K562 (cell line): ENCODE data around the gene CNTFR. TPM values are rescaled to one million over a fixed set of nuclear protein-coding genes. Genes with fewer than 3 reads are reported as not detected.

Experiments used
- ATAC-seq: fragments of 200-7000 bp; cut with Tn5 transposase; 3 replicates; pipeline ENCODE4 v1.9.1; 2020; ENCODE audit warnings: moderate library complexity
- BruUV-seq: library from RNA; stranded (reverse); fragments of 400-500 nt; replicated peaks from 2 replicates; lab custom pipeline; 2021; lab: Mats Ljungman, UMichigan
- CTCF ChIA-PET: fragments of 300-600 bp; formaldehyde crosslinking; extraction: SDS; loops from one replicate; lab custom pipeline; 2021; ENCODE audit warnings: low intra/inter-chr PET ratio; lab: Yijun Ruan, JAX
- POLR2A ChIA-PET: fragments of 300-600, 350-650 bp; sonication (Branson Sonifier 250); formaldehyde crosslinking; extraction: SDS; loops from one replicate; lab custom pipeline; 2021; ENCODE audit warnings: antibody characterized with exemption, inconsistent platforms; lab: Yijun Ruan, JAX
- DNase-seq, 4 experiments: peaks; one replicate each; pipeline versions ENCODE4 v3.0.0 to v3.0.0-alpha.2; 2011 to 2018; ENCODE audit warnings: low spot score in 3 of 4, mixed read lengths in 3 of 4; ENCODE audit errors: extremely low read depth in 1 of 4
- FAIRE-seq: peaks from 2 replicates; lab custom pipeline; 2011; peaks lifted over from hg19 to GRCh38; lab: Jason Lieb, UNC
- H2AFZ ChIP-seq: 2 replicates; pipeline ENCODE4 v1.6.0; 2011; ENCODE audit warnings: low read depth, low read length, control low read depth, inconsistent platforms
- H3K27ac ChIP-seq: fragments of 200-600 bp; 3 replicates; pipeline ENCODE4 v1.8.0; 2011; ENCODE audit warnings: low read depth, mild to moderate bottlenecking, control low read depth, inconsistent platforms, low read length, moderate library complexity, mixed read lengths; ENCODE audit errors: extremely low read depth
- H3K27me3 ChIP-seq, 2 experiments: fragments of 300-600 bp in 1 of 2; 2 replicates in 1 of 2; 3 replicates in 1 of 2; pipeline versions ENCODE4 v1.6.0 to v1.8.0; 2011; ENCODE audit warnings: inconsistent platforms in 2 of 2, low read length in 2 of 2, mild to moderate bottlenecking in 1 of 2, mixed read lengths in 1 of 2, moderate library complexity in 1 of 2; ENCODE audit not compliant: control insufficient read depth in 2 of 2, insufficient read depth in 2 of 2
- H3K36me3 ChIP-seq: fragments of 300-600 bp; 3 replicates; pipeline ENCODE4 v1.8.0; 2011; ENCODE audit warnings: mild to moderate bottlenecking, low read length, inconsistent platforms; ENCODE audit not compliant: control insufficient read depth, insufficient read depth
- H3K4me1 ChIP-seq, 2 experiments: fragments of 200-600 bp in 1 of 2; replicated peaks in 1 of 2; 2 replicates in 1 of 2; 3 replicates in 1 of 2; pipeline versions ENCODE4 v1.5.1 to v1.8.0; 2011; ENCODE audit warnings: inconsistent platforms in 2 of 2, low read length in 2 of 2, mild to moderate bottlenecking in 1 of 2, mixed read lengths in 1 of 2, moderate library complexity in 1 of 2; ENCODE audit not compliant: control insufficient read depth in 2 of 2, insufficient read depth in 2 of 2
- H3K4me2 ChIP-seq: 2 replicates; pipeline ENCODE4 v1.6.1; 2011; ENCODE audit warnings: low read length, control low read depth, inconsistent platforms, mixed read lengths; ENCODE audit not compliant: insufficient read depth
- H3K4me3 ChIP-seq: fragments of 200-600 bp; sonication (generic), shearing (Covaris generic); 2 replicates; pipeline ENCODE4 v1.5.1; 2016; ENCODE audit warnings: control low read depth, inconsistent platforms
- H3K79me2 ChIP-seq: fragments of 200-600 bp; 3 replicates; pipeline ENCODE4 v1.8.0; 2011; ENCODE audit warnings: low read length, inconsistent platforms; ENCODE audit not compliant: control insufficient read depth, insufficient read depth
- H3K9ac ChIP-seq, 2 experiments: 2 replicates each; pipeline versions ENCODE4 v1.6.0 to v1.6.1; 2011; ENCODE audit warnings: low read depth in 2 of 2, low read length in 2 of 2, control low read depth in 1 of 2, inconsistent platforms in 1 of 2, mild to moderate bottlenecking in 1 of 2, mixed read lengths in 1 of 2; ENCODE audit not compliant: insufficient read depth in 1 of 2
- H3K9me1 ChIP-seq: one replicate; pipeline ENCODE4 v1.6.0; 2011; ENCODE audit warnings: inconsistent platforms, mild to moderate bottlenecking, low read length, moderate library complexity; ENCODE audit not compliant: control insufficient read depth, insufficient read depth
- H3K9me3 ChIP-seq: replicated peaks from 2 replicates; pipeline ENCODE4 v1.5.1; 2011; ENCODE audit warnings: low read depth, low read length, inconsistent platforms; ENCODE audit not compliant: control insufficient read depth, insufficient read depth
- H4K20me1 ChIP-seq: replicated peaks from 2 replicates; pipeline ENCODE4 v1.6.1; 2011; ENCODE audit warnings: low read length, inconsistent platforms, mixed read lengths; ENCODE audit not compliant: control insufficient read depth, insufficient read depth
- ARID1B ChIP-seq: fragments of 450-650 bp; IDR thresholded peaks from 2 replicates; pipeline ENCODE4 v1.6.1; 2016; ENCODE audit warnings: antibody characterized with exemption, mild to moderate bottlenecking, inconsistent platforms
- CXXC5 ChIP-seq: fragments of 250-450 bp; sonication (Bioruptor Pico); IDR thresholded peaks from 2 replicates; pipeline ENCODE4 v1.8.0; 2022; ENCODE audit warnings: inconsistent platforms, mild to moderate bottlenecking, moderate library complexity
- DNMT1 ChIP-seq: fragments of 450-650 bp; IDR thresholded peaks from 2 replicates; pipeline ENCODE4 v1.6.1; 2016; ENCODE audit warnings: antibody characterized with exemption, mild to moderate bottlenecking
- ETS1 ChIP-seq: conservative IDR thresholded peaks from 2 replicates; pipeline ENCODE4 v1.6.1; 2011; ENCODE audit warnings: low read depth, mild to moderate bottlenecking, low read length; ENCODE audit not compliant: control insufficient read depth
- HMG20B ChIP-seq: fragments of 250-450 bp; sonication (Bioruptor Pico); IDR thresholded peaks from 2 replicates; pipeline ENCODE4 v1.5.0; 2021; ENCODE audit warnings: mild to moderate bottlenecking
- USF2 ChIP-seq: sonication (generic); formaldehyde crosslinking; IDR thresholded peaks from 2 replicates; pipeline ENCODE4 v1.5.0; 2020; ENCODE audit warnings: missing genetic modification reagents
- YY1 ChIP-seq, 3 experiments: IDR thresholded peaks; 2 replicates each; pipeline ENCODE4 v1.6.1; 2011; ENCODE audit warnings: low read length in 2 of 3, mild to moderate bottlenecking in 2 of 3, moderate library complexity in 2 of 3, borderline replicate concordance in 1 of 3, control low read depth in 1 of 3, low read depth in 1 of 3; ENCODE audit not compliant: insufficient read depth in 3 of 3, insufficient replicate concordance in 2 of 3, control insufficient read depth in 1 of 3, insufficient read length in 1 of 3; ENCODE audit errors: extremely low read depth in 1 of 3
- ZBTB8A ChIP-seq: fragments of 450-650 bp; IDR thresholded peaks from 2 replicates; pipeline ENCODE4 v1.6.1; 2018; ENCODE audit warnings: mild to moderate bottlenecking, moderate library complexity; ENCODE audit not compliant: partially characterized antibody
- WGBS: fragments of 100-300 bp; shearing (Covaris generic); methylation state at CpG from one replicate; pipeline ENCODE4 v1.1.6; 2016; ENCODE audit warnings: low coverage, mixed read lengths; ENCODE audit not compliant: insufficient coverage; ENCODE audit errors: missing lambda C conversion rate; 5-methylcytosine and 5-hydroxymethylcytosine counted together
- in situ Hi-C: fragments of 300-500 bp; cut with MboI; formaldehyde crosslinking; loops from 4 replicates; pipeline ENCODE4 v1.15.0; 2018; ENCODE audit warnings: inconsistent platforms, mixed read lengths
- intact Hi-C: fragments of 100-400 bp; cut with micrococcal nuclease; formaldehyde crosslinking; loops from 2 replicates; pipeline ENCODE4 v1.14.2; 2022
- polyA plus RNA-seq, 8 experiments: library from polyadenylated mRNA; depleted of rRNA in 4 of 8; stranded (reverse) in 5 of 8; unstranded in 3 of 8; fragments of >200 nt; fragmentation: Nextera tagmentation in 2 of 8; fragmentation: Illumina TruSeq in 1 of 8; extraction: Ambion mirVana in 2 of 8; extraction: Trizol in 1 of 8; gene quantifications; 2 replicates each; pipeline versions ENCODE4 v1.2.1 to v1.2.3, GENCODE V29; 2011 to 2014; ENCODE audit warnings: inconsistent platforms in 1 of 8, missing spikeins in 1 of 8
- total RNA-seq, 7 experiments: library from RNA; depleted of rRNA in 6 of 7; stranded (reverse); fragments of >200 nt in 6 of 7; fragmentation: Illumina TruSeq in 2 of 7; extraction: Trizol in 2 of 7; gene quantifications; 2 replicates each; pipeline versions ENCODE4 v1.2.1 to v1.2.3, GENCODE V29; 2011 to 2021; ENCODE audit warnings: low replicate concordance in 1 of 7

The CNTFR gene
- total and polyA plus RNA-seq, 9 of the 15 experiments (the other 6 are each of a cell fraction or from before 2014, with no cell fraction given), result not detected

GRCh38 chr9:34508951-34509350 is 80.6 kb downstream of the CNTFR start (continued):
- TF ChIP-seq USF2 (CRISPR knock-in tag) (no peak), HMG20B (CRISPR knock-in tag) (no peak)

- Histone ChIP-seq H3K79me2 (no peaks in the 10 kb centered on the region), H4K20me1 (no peaks in the 10 kb centered on the region), H3K9me3 (no peaks in the 10 kb centered on the region), H2AFZ (no peak overlapping the region), H3K9me1 (no peaks in the 10 kb centered on the region), H3K4me3 (no peak overlapping the region), H3K27ac (no peak overlapping the region)
- POLR2A ChIA-PET, result no interaction called here
- in situ Hi-C loops, result no loop called here
- DNase-seq, result no peak
- no TSS peak for BruUV-seq
- TF ChIP-seq YY1 (IDR thresholded peaks at IDR 0.05; ENCODE audit: borderline replicate concordance in 1 of 3, control insufficient read depth in 1 of 3, extremely low read depth in 1 of 3, insufficient read depth in 3 of 3, insufficient read length in 1 of 3, insufficient replicate concordance in 2 of 3, low read depth in 1 of 3, low read length in 2 of 3) (no peak), DNMT1 (no peak), ARID1B (no peak), ZBTB8A (no peak), CXXC5 (CRISPR knock-in tag) (no peak), ETS1 (no peak)
- TF ChIP-seq, all 486 proteins: peak for 0
- 0% methylated on average over 3 of the region's 3 CpGs for WGBS
- Histone ChIP-seq H3K36me3 (no peaks in the 10 kb centered on the region), H3K27me3 (peaks cover 0 to 4% of the 10 kb centered on the region in 2 experiments; a peak in 1 of 5 replicates), H3K4me1 (no peaks in the 10 kb centered on the region; a peak in 1 of 5 replicates), H3K4me2 (no peak overlapping the region), H3K9ac (no peak overlapping the region)
- CTCF ChIA-PET, result no interaction called here
- no peak for FAIRE-seq
- intact Hi-C loops, result no loop called here
- no peak for ATAC-seq
These were observed 81.1 kb downstream of the CNTFR start for GRCh38 chr9:34508463-34508862.
